Neural cell (in vitro differentiated cells): ENCODE measurements around the gene KCNH2.

ENCODE experiments used
- EP300 ChIP-seq: fragments of 450-650 bp; conservative IDR thresholded peaks from 2 replicates; pipeline ENCODE4 v1.6.1; 2014; ENCODE audit warnings: antibody characterized with exemption, mild to moderate bottlenecking, moderate library complexity; ENCODE audit not compliant: poor library complexity, severe bottlenecking
- EZH2 ChIP-seq: fragments of 200-600, 300-800 bp; shearing (Covaris generic), sonication (generic); IDR thresholded peaks from 2 replicates; pipeline ENCODE4 v1.6.1; 2014; ENCODE audit warnings: antibody characterized with exemption, low read length, borderline replicate concordance, mild to moderate bottlenecking; ENCODE audit not compliant: insufficient read depth, poor library complexity, severe bottlenecking
- MXI1 ChIP-seq: fragments of 450-650 bp; conservative IDR thresholded peaks from 2 replicates; pipeline ENCODE4 v1.6.1; 2014; ENCODE audit warnings: antibody characterized with exemption, mild to moderate bottlenecking; ENCODE audit not compliant: poor library complexity, severe bottlenecking
- POLR2AphosphoS5 ChIP-seq: IDR thresholded peaks from 2 replicates; pipeline ENCODE4 v1.6.1; 2012
- RAD21 ChIP-seq: fragments of 450-650 bp; conservative IDR thresholded peaks from 2 replicates; pipeline ENCODE4 v1.6.1; 2014; ENCODE audit warnings: antibody characterized with exemption, mild to moderate bottlenecking, moderate library complexity
- REST ChIP-seq: IDR thresholded peaks from 2 replicates; pipeline ENCODE4 v1.6.1; 2012; ENCODE audit warnings: borderline replicate concordance
- TAF1 ChIP-seq: IDR thresholded peaks from 2 replicates; pipeline ENCODE4 v1.6.1; 2012; ENCODE audit warnings: low read depth
- TF ChIP-seq, protein P1 (sequence below): fragments of 450-650 bp; IDR thresholded peaks from 2 replicates; pipeline ENCODE4 v1.5.1; 2014; ENCODE audit warnings: antibody characterized with exemption, mild to moderate bottlenecking, moderate library complexity; ENCODE audit not compliant: poor library complexity, severe bottlenecking

DNA sequence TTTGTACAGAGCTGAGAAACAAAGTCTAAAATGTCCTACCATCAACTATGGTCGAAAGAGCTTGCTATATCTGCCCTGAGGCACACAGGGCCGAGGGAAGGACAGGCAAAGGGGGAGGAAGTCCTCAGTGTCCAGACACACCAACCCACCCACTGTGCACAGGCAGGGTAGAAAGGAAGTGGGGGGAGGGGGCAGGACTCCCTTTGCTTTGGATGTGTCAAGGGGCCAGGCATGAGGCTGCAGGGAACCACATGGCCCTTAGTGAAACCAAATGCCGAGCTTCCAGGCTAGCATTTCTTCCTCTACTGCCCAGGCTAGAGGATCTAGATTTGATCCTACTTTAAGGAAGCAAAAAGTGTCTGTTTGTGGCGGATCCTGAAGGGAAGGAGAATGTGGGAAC, 28.6 kb downstream of the KCNH2 start:
- no peak for TF ChIP-seq EP300
- no peak for TF ChIP-seq POLR2AphosphoS5
- TF ChIP-seq EZH2: no peak
- TF ChIP-seq, protein P1, sequence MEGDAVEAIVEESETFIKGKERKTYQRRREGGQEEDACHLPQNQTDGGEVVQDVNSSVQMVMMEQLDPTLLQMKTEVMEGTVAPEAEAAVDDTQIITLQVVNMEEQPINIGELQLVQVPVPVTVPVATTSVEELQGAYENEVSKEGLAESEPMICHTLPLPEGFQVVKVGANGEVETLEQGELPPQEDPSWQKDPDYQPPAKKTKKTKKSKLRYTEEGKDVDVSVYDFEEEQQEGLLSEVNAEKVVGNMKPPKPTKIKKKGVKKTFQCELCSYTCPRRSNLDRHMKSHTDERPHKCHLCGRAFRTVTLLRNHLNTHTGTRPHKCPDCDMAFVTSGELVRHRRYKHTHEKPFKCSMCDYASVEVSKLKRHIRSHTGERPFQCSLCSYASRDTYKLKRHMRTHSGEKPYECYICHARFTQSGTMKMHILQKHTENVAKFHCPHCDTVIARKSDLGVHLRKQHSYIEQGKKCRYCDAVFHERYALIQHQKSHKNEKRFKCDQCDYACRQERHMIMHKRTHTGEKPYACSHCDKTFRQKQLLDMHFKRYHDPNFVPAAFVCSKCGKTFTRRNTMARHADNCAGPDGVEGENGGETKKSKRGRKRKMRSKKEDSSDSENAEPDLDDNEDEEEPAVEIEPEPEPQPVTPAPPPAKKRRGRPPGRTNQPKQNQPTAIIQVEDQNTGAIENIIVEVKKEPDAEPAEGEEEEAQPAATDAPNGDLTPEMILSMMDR: no peak
- no peak for TF ChIP-seq RAD21
- no peak for TF ChIP-seq REST
- no peak for TF ChIP-seq MXI1
- no peak for TF ChIP-seq TAF1
